Body of pancreas (tissue), 4 donors: ENCODE results near the gene VSX1.

ENCODE experiments used
- CTCF ChIP-seq, 7 experiments: fragments of 450-650 bp in 4 of 7; fragments of 200-600 bp in 3 of 7; sonication (generic) in 3 of 7; IDR thresholded peaks; one replicate each; pipeline ENCODE4 v1.5.1; 2016 to 2019; ENCODE audit warnings: antibody characterized with exemption in 7 of 7
- POLR2A ChIP-seq, 3 donors: fragments of 450-650 bp; IDR thresholded peaks; one replicate each; pipeline ENCODE4 v1.6.1; 2016; ENCODE audit warnings: antibody characterized with exemption in 3 of 3, mild to moderate bottlenecking in 2 of 3

GRCh38 chr20:25055711-25056495, 26.0 kb downstream of the VSX1 start:
- no peak for TF ChIP-seq CTCF (IDR thresholded peaks at IDR 0.05)
- TF ChIP-seq POLR2A (IDR thresholded peaks at IDR 0.05), result no peak
